Activated CD4-positive, alpha-beta T cell treated with anti-CD3 and anti-CD28 coated beads for 24 hours (primary cell): ENCODE data around the gene FNDC11.

ENCODE experiments used
- DNase-seq, 2 donors: peaks; one replicate each; pipeline ENCODE4 v3.0.0-alpha.2; 2020; ENCODE audit warnings: low read depth in 2 of 2

Gene FNDC11

GRCh38 chr20:63579017-63579694 is 25.2 kb downstream of the FNDC11 start:
- no peak for DNase-seq

- peak; percentile 47 to 50 for DNase-seq
Observed at GRCh38 chr20:63580796-63581461, 27.0 kb downstream of the FNDC11 start.

- DNase-seq, result no peak
Observed at GRCh38 chr20:63582382-63583063, 28.6 kb downstream of the FNDC11 start.

- no peak for DNase-seq
Observed at GRCh38 chr20:63585616-63586565, 31.9 kb downstream of the FNDC11 start.

GRCh38 chr20:63586797-63587196 is 32.8 kb downstream of the FNDC11 start:
- no peak for DNase-seq

GRCh38 chr20:63587256-63587655 is 33.3 kb downstream of the FNDC11 start:
- DNase-seq, result no peak

- DNase-seq, result no peak
Observed at GRCh38 chr20:63587776-63588591, 34.0 kb downstream of the FNDC11 start.

- no peak for DNase-seq
Observed at GRCh38 chr20:63588641-63589041, 34.7 kb downstream of the FNDC11 start.

- DNase-seq, result no peak
Observed at GRCh38 chr20:63589261-63590217, 35.6 kb downstream of the FNDC11 start.

- no peak for DNase-seq
Observed at GRCh38 chr20:63590218-63591146, 36.5 kb downstream of the FNDC11 start.

GRCh38 chr20:63591147-63591533 is 37.2 kb downstream of the FNDC11 start:
- DNase-seq, result no peak

GRCh38 chr20:63591786-63592355 is 37.9 kb downstream of the FNDC11 start:
- DNase-seq, result no peak

GRCh38 chr20:63592661-63593060 is 38.7 kb downstream of the FNDC11 start:
- no peak for DNase-seq

GRCh38 chr20:63594043-63594561 is 40.1 kb downstream of the FNDC11 start:
- DNase-seq, result no peak

- DNase-seq, result no peak
Observed at GRCh38 chr20:63595416-63596127, 41.6 kb downstream of the FNDC11 start.

GRCh38 chr20:63596423-63596822 is 42.5 kb downstream of the FNDC11 start:
- DNase-seq, result no peak
